Pancreas (tissue), 10 donors: ENCODE data around the gene ZZZ3. TPM values are rescaled to one million over a fixed set of nuclear protein-coding genes. Genes with fewer than 3 reads are reported as not detected.
"Not testable (repeated sequence)": the region's sequence is repeated elsewhere in the genome, so short reads cannot be mapped to it uniquely, and the experiment has no call there.

Source experiments
- ATAC-seq, 4 donors: fragments of 200-7000 bp; cut with Tn5 transposase; one replicate each; pipeline versions ENCODE4 v1.8.0 to v1.9.1; 2020; ENCODE audit warnings: mild to moderate bottlenecking in 4 of 4, moderate library complexity in 4 of 4
- DNase-seq, 6 donors: peaks; one replicate each; pipeline ENCODE4 v3.0.0-alpha.2; 2020
- FAIRE-seq: peaks from 2 replicates; lab custom pipeline; 2012; peaks lifted over from hg19 to GRCh38; lab: Jason Lieb, UNC
- H3K27ac ChIP-seq, 4 donors: fragments of 200-600 bp; sonication (generic); 1 replicate in 3 of 4; 2 replicates in 1 of 4; pipeline versions ENCODE4 v1.5.0 to v1.8.0; 2020
- H3K27me3 ChIP-seq, 4 donors: fragments of 200-600 bp; one replicate each; pipeline ENCODE4 v1.8.0; 2021
- H3K36me3 ChIP-seq, 3 donors: fragments of 200-600 bp; sonication (generic) in 1 of 3; one replicate each; pipeline versions ENCODE4 v1.5.0 to v1.8.0; 2020 to 2021
- H3K4me1 ChIP-seq, 3 donors: fragments of 200-600 bp; one replicate each; pipeline ENCODE4 v1.8.0; 2021
- H3K4me3 ChIP-seq, 4 donors: fragments of 200-600 bp; sonication (generic) in 2 of 4; one replicate each; pipeline versions ENCODE4 v1.5.0 to v1.8.0; 2020 to 2021
- H3K9me3 ChIP-seq, 4 donors: fragments of 200-600 bp; one replicate each; pipeline ENCODE4 v1.8.0; 2021
- CTCF ChIP-seq, 4 donors: fragments of 200-600 bp; sonication (generic) in 3 of 4; IDR thresholded peaks; one replicate each; pipeline versions ENCODE4 v1.5.0 to v1.8.0; 2021; ENCODE audit warnings: antibody characterized with exemption in 4 of 4
- WGBS, 2 donors: extraction: QIAGEN DNeasy Blood & Tissue Kit; methylation state at CpG; one replicate each; pipeline ENCODE4 v1.1.7; 2013; 5-methylcytosine and 5-hydroxymethylcytosine counted together
- intact Hi-C, 3 donors: fragments of 100-400 bp; cut with DNase I; formaldehyde crosslinking; loops; one replicate each; pipeline versions ENCODE4 v1.11.1 to v1.14.2; 2022
- polyA plus RNA-seq, 2 donors: library from polyadenylated mRNA; stranded (reverse); fragments of 200-250 nt; gene quantifications; one replicate each; pipeline ENCODE4 v1.2.3, GENCODE V29; 2013
- total RNA-seq, 6 donors: library from RNA; stranded (reverse); fragmentation: NEBNext Ultra II Directional in 4 of 6; extraction: Animal tissue kit (Norgen Biotek cat#: 25700) in 4 of 6; gene quantifications; one replicate each; pipeline versions ENCODE4 v1.2.1 to v1.2.4, GENCODE V29; 2021 to 2023
- donor health status: healthy with polysubstance abuse.
- donor health status: DM: no; HTN: no; CAD: no; lungs with moderate emphysema.
- donor health status: DM: no; HTN: no; CAD: no.
- donor health status: control.
- donor health status: control.
- donor health status: Bipolar disorder and iron deficiency.
- donor health status: DM: yes; HTN: yes; CAD: no.
- donor health status: DM: no; HTN: no; CAD: no.
- donor health status: DM: no; HTN: no; CAD: no.
- donor health status: DM: yes; HTN: yes; CAD: no.

The ZZZ3 gene
- total and polyA plus RNA-seq, 8 donors = 8.2 to 33.0 (median 21.1) TPM

- no peak for FAIRE-seq
- intact Hi-C loops = no loop called here
- TF ChIP-seq CTCF (IDR thresholded peaks at IDR 0.05) = no peak
Measured at GRCh38 chr1:77709727-77710126, 27.3 kb upstream of the ZZZ3 start.

GRCh38 chr1:77706321-77706720, 23.9 kb upstream of the ZZZ3 start:
- no peak overlapping the region for H3K27ac ChIP-seq
- no peak overlapping the region for H3K4me3 ChIP-seq
- TF ChIP-seq CTCF (IDR thresholded peaks at IDR 0.05) = no peak
- DNase-seq (no peak), ATAC-seq (no peak), FAIRE-seq (no peak)
- intact Hi-C loops = no loop called here
- no peaks in the 10 kb centered on the region for H3K27me3 ChIP-seq
- H3K36me3 ChIP-seq = peaks cover 3 to 9% (median 6%) of the 10 kb centered on the region in 3 donors
- H3K9me3 ChIP-seq = no peaks in the 10 kb centered on the region
- H3K4me1 ChIP-seq = no peaks in the 10 kb centered on the region
- 93 to 95% methylated on average over 4 of the region's 4 CpGs for WGBS, 2 donors

More at GRCh38 chr1:77709727-77710126, 27.3 kb upstream of the ZZZ3 start:
- Histone ChIP-seq H3K27me3 (no peaks in the 10 kb centered on the region), H3K27ac (no peak overlapping the region), H3K9me3 (no peaks in the 10 kb centered on the region), H3K4me1 (no peaks in the 10 kb centered on the region), H3K36me3 (peaks cover 6 to 21% (median 7%) of the 10 kb centered on the region in 3 donors), H3K4me3 (no peak overlapping the region)
- no peak for DNase-seq
- no peak for ATAC-seq
- WGBS, 2 donors = 78 to 80% methylated on average over 3 of the region's 3 CpGs

GRCh38 chr1:77704736-77705135, 22.3 kb upstream of the ZZZ3 start:
- 85 to 88% methylated on average over 2 of the region's 2 CpGs for WGBS, 2 donors
- TF ChIP-seq CTCF (IDR thresholded peaks at IDR 0.05) = no peak
- no peak for FAIRE-seq
- no peak for ATAC-seq
- H3K9me3 ChIP-seq = no peaks in the 10 kb centered on the region
- intact Hi-C loops = no loop called here
- H3K36me3 ChIP-seq = peaks cover 0 to 9% (median 6%) of the 10 kb centered on the region in 3 donors
- H3K27ac ChIP-seq = no peak overlapping the region
- H3K27me3 ChIP-seq = no peaks in the 10 kb centered on the region
- H3K4me1 ChIP-seq = no peaks in the 10 kb centered on the region
- no peak for DNase-seq
- no peak overlapping the region for H3K4me3 ChIP-seq

GRCh38 chr1:77699673-77700072, 17.2 kb upstream of the ZZZ3 start:
- intact Hi-C loops, H3K4me3 ChIP-seq, H3K4me1 ChIP-seq, FAIRE-seq, H3K27ac ChIP-seq, ATAC-seq, H3K9me3 ChIP-seq, DNase-seq, H3K27me3 ChIP-seq: not testable (repeated sequence)
- peaks cover 0 to 18% (median 3%) of the 10 kb centered on the region in 3 donors for H3K36me3 ChIP-seq
- WGBS, 2 donors = 100% methylated on average over 1 of the region's 1 CpG

- no peaks in the 10 kb centered on the region for H3K9me3 ChIP-seq
- DNase-seq (no peak), ATAC-seq (no peak), FAIRE-seq (no peak)
- no peak overlapping the region for H3K4me3 ChIP-seq
- no peaks in the 10 kb centered on the region for H3K27me3 ChIP-seq
- no peak overlapping the region for H3K27ac ChIP-seq
- no peaks in the 10 kb centered on the region for H3K4me1 ChIP-seq
- 92 to 94% methylated on average over 3 of the region's 3 CpGs for WGBS, 2 donors
- intact Hi-C loops = no loop called here
- peaks cover 0 to 18% (median 3%) of the 10 kb centered on the region in 3 donors for H3K36me3 ChIP-seq
- TF ChIP-seq CTCF (IDR thresholded peaks at IDR 0.05) = no peak
Measured at GRCh38 chr1:77697441-77697840, 15.0 kb upstream of the ZZZ3 start.
